VCaP (cell line): ENCODE measurements around the gene HES4.

Experiments
- H3K27ac ChIP-seq: fragments of 450-650 bp; 2 replicates; pipeline ENCODE4 v1.5.1; 2017
- TF ChIP-seq, protein P1 (sequence below): fragments of 450-650 bp; conservative IDR thresholded peaks from 2 replicates; pipeline ENCODE4 v1.5.1; 2017; ENCODE audit warnings: mild to moderate bottlenecking, moderate library complexity

HES4 gene

GRCh38 chr1:1024771-1025699 lies 25.1 kb upstream of the HES4 start:
- TF ChIP-seq, protein P1, sequence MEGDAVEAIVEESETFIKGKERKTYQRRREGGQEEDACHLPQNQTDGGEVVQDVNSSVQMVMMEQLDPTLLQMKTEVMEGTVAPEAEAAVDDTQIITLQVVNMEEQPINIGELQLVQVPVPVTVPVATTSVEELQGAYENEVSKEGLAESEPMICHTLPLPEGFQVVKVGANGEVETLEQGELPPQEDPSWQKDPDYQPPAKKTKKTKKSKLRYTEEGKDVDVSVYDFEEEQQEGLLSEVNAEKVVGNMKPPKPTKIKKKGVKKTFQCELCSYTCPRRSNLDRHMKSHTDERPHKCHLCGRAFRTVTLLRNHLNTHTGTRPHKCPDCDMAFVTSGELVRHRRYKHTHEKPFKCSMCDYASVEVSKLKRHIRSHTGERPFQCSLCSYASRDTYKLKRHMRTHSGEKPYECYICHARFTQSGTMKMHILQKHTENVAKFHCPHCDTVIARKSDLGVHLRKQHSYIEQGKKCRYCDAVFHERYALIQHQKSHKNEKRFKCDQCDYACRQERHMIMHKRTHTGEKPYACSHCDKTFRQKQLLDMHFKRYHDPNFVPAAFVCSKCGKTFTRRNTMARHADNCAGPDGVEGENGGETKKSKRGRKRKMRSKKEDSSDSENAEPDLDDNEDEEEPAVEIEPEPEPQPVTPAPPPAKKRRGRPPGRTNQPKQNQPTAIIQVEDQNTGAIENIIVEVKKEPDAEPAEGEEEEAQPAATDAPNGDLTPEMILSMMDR, result no peak
- H3K27ac ChIP-seq, result no peak overlapping the region

GRCh38 chr1:1024149-1024770 lies 24.4 kb upstream of the HES4 start:
- TF ChIP-seq, protein P1, result no peak
- no peak overlapping the region for H3K27ac ChIP-seq

- TF ChIP-seq, protein P1, result no peak
Observed at GRCh38 chr1:1023700-1024099, 23.8 kb upstream of the HES4 start.

GRCh38 chr1:1022302-1023009 lies 22.6 kb upstream of the HES4 start:
- no peak overlapping the region for H3K27ac ChIP-seq
- TF ChIP-seq, protein P1, result no peak

More at GRCh38 chr1:1023700-1024099, 23.8 kb upstream of the HES4 start:
- no peak overlapping the region for H3K27ac ChIP-seq

DNA sequence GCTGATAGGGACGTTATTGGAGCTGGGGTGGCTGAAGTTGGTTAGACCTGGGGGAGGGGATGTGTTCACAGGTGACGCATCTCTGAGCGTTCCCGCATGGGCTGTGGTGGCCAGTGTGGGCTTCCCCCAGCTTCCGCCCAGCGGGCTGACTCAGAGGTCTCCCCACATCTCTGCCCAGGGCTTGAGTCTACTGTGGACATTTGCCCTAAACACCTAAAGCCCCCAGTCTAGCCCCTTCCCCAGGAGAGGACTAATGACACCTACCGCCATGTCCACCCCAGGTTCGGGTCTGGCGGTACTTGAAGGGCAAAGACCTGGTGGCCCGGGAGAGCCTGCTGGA lies 22.0 kb upstream of the HES4 start:
- H3K27ac ChIP-seq, result no peak overlapping the region
- TF ChIP-seq, protein P1, result no peak

DNA sequence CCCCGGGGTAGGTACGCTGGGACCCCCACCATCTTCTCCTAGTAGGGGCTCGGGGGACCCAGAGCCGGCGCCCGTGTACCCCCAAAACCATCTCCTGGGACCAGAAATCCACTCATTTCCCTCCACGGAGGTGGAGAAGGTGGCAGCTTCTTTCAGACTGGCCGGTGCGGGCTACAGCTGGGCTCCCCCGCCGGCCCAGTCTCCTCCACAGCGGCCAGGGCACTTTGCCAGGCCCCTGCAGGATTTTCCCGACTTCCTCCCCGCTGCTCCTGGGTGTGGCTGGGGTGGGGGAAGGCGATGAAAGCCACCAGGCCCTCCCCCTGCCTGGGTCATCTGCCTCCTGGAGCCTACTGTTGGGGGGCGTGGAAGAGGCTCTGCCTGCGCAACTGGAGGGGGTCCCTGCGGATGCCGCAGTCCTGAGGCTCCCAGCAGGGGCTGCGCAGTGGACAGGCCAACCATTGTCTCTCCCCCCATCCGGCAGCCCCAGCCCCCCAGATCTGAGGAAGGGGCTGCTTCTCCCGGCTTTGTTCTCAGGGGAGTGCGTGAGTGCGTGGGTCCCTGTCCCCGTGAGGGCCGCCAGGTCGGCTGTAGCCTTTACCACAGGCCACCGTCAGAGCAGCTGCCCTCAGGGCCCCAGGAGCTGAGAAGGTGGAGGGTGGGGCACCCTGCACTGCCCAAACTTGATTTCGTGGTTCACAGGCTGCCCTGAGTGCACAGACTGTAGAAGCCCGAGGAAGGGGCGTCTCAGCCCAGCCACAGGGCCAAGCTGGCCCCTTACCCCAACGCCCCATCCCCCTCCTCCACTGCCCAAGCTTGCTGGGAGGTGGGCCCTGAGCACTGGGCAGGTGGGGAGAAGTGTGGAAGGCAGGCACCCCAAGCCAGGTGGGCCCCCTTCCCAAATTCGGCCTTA lies 21.4 kb upstream of the HES4 start:
- peak overlapping the region; percentile 86 for H3K27ac ChIP-seq
- TF ChIP-seq, protein P1, result no peak
